GM10248 (cell line): Measurements from ENCODE around the gene SETMAR.
"Not testable (repeated sequence)": the region's sequence is repeated elsewhere in the genome, so short reads cannot be mapped to it uniquely, and the experiment has no call there.

Experiments
- CTCF ChIA-PET: fragments of 300-600 bp; sonication (Branson Sonifier 250); formaldehyde crosslinking; extraction: SDS; loops from one replicate; lab custom pipeline; 2021; ENCODE audit warnings: antibody characterized with exemption; lab: Yijun Ruan, JAX
- POLR2A ChIA-PET: fragments of 350-650 bp; sonication (Branson Sonifier 250); formaldehyde crosslinking; extraction: SDS; loops from one replicate; lab custom pipeline; 2020; ENCODE audit warnings: antibody characterized with exemption; lab: Yijun Ruan, JAX
- DNase-seq: peaks from one replicate; pipeline ENCODE4 v3.0.0; 2012; ENCODE audit errors: extremely low spot score
- CTCF ChIP-seq: IDR thresholded peaks from 2 replicates; pipeline ENCODE4 v1.5.1; 2012; ENCODE audit warnings: mild to moderate bottlenecking, low read depth; ENCODE audit errors: extremely low read depth, missing control alignments, control extremely low read depth

SETMAR gene

DNA sequence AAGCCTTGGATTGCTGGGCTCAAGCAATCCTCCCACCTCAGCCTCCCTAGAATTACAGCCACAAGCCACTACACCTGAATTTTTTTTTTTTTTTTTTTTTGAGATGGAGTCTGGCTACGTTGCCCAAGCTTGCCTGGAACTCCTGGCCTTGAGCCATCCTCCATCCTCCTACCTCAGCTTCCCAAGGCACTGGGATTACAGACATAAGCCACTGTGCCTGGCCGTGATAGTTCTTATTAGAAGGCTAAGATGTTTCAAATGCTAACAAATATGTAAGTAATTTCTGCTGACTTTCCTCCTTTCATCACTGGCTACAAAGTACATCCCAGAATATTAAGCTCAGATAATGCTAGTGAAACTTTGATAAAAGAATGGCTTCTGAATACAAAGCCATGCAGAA, 5.7 kb upstream of the SETMAR start:
- CTCF ChIA-PET = interaction anchor here (1.0 to 1.3 kb wide), 2 partner anchors 8 to 1097 kb away, joined by 4 to 5 read pairs; no protein-coding TSS in a partner anchor
- no peak for TF ChIP-seq CTCF
- DNase-seq = no peak
- POLR2A ChIA-PET = no interaction called here

DNA sequence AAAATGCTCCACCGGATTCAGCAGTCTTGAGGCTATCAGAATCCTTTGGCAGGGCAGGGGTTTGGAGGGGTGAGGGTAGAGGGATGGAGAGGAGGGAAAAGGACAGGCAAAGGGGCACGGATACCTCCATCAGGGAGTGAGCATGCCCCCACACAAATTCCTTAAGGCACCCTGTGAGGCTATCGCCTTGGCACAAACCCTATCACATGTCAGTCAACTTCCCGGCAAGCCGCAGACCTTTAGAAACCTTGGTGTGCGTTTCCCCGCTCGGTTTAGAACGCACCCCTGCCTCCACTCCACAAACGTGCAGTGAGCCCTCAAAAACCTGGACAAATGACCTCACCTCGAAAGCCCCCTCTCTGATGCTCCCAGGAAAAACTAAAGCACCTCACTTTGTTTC, 422 bp upstream of the SETMAR start:
- ChIA-PET POLR2A (no interaction called here), CTCF (interaction anchor here (2.0 to 2.8 kb wide), 2 partner anchors 13 kb away, joined by 6 to 14 read pairs; no protein-coding TSS in a partner anchor)
- TF ChIP-seq CTCF = no peak
- peak; percentile 14 for DNase-seq

DNA sequence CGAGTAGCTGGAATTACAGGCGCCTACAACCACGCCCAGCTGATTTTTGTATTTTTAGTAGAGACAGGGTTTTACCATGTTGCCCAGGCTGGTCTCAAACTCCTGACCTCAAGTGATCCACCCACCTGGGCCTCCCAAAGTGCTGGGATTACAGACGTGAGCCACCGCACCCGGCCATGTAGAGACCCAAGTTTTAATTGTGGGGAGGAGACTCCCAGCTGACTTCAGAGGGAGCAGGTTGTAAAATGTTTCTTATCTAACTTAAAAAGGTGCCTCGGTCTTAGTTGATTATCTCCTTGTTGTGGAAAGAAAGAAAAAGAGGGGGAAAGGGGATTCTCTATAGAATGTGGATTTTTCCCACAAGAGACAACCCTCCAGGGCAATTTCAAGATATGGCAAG, 2.0 kb downstream of the SETMAR start:
- POLR2A ChIA-PET, DNase-seq: not testable (repeated sequence)
- CTCF ChIA-PET = interaction anchor here (1.2 to 1.9 kb wide), 3 partner anchors 10 to 45 kb away, joined by 3 to 7 read pairs (median 4); no protein-coding TSS in a partner anchor

DNA sequence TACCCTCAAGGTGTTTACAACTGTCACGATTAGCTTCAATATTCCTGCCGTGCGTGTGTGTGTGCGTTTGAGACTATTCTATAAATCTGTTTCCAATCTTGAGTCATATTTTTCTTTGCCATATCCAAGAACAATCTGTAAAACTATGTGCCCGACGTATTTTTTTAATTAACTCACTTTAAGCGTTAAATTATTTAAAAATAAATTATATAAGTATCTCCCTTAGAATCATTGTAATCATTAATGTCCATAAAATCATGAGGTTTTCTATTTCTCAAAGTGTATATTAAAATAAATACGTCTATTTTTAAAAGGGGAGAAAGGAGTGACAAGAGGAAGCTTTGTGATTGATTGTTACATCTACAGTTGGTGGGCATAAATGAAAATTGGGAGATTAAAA, 2.9 kb downstream of the SETMAR start:
- POLR2A ChIA-PET = no interaction called here

GRCh38 chr3:4306860-4307259, 3.7 kb downstream of the SETMAR start:
- ChIA-PET CTCF (interaction anchor here (1.1 to 2.0 kb wide), 3 partner anchors 16 to 44 kb away, joined by 3 to 5 read pairs (median 4); no protein-coding TSS in a partner anchor), POLR2A (no interaction called here)
- no peak for TF ChIP-seq CTCF
- no peak for DNase-seq

More for the DNA sequence above, 2.9 kb downstream of the SETMAR start:
- CTCF ChIA-PET = interaction anchor here (0.9 to 2.0 kb wide), 4 partner anchors 15 to 45 kb away, joined by 3 to 5 read pairs (median 4); no protein-coding TSS in a partner anchor
- no peak for DNase-seq
- no peak for TF ChIP-seq CTCF

- ChIA-PET CTCF (interaction anchor here (1.0 to 1.3 kb wide), 2 partner anchors 324 to 1109 kb away, joined by 4 to 6 read pairs; no protein-coding TSS in a partner anchor), POLR2A (no interaction called here)
- TF ChIP-seq CTCF = no peak
- no peak for DNase-seq
These were observed 6.4 kb downstream of the SETMAR start for GRCh38 chr3:4309491-4310128.

DNA sequence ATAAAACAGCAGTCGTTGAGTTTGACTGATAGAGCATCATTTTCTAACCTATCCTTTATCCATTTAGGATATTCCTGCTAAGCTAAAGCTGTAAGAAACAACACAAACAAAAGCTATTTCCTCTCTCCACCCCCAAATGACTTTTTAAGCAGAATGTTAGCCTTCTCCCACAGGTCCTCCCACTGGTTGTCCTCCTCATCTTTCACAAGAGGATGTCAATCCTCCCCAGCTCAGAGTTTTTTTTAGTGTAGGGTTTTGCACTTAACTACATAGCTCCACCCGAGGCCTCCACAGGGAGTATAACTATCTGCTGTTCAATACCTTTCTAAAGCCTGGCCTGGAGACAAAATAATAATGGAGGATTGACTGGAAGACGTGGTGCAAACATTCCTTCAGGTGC, 7.8 kb downstream of the SETMAR start:
- ChIA-PET CTCF (interaction anchor here (1.0 to 1.5 kb wide), 4 partner anchors 10 to 322 kb away, joined by 3 to 4 read pairs (median 3); no protein-coding TSS in a partner anchor), POLR2A (no interaction called here)
- no peak for TF ChIP-seq CTCF
- no peak for DNase-seq
